HG03060 (cell line): Measurements from ENCODE around the gene CD160.
"Not testable (repeated sequence)": the region's sequence is repeated elsewhere in the genome, so short reads cannot be mapped to it uniquely, and the experiment has no call there.

Experiments
- ATAC-seq: cut with Tn5 transposase; IDR thresholded peaks from one replicate; pipeline ENCODE4 v1.9.1; 2021; ENCODE audit warnings: low read depth, moderate number of reproducible peaks; ENCODE audit not compliant: unreplicated experiment

Gene CD160

GRCh38 chr1:145708063-145708462 lies 11.2 kb upstream of the CD160 start:
- ATAC-seq = no peak

- ATAC-seq = no peak
These were observed 8.8 kb upstream of the CD160 start for GRCh38 chr1:145710291-145711027.

GRCh38 chr1:145711213-145711651 lies 8.1 kb upstream of the CD160 start:
- ATAC-seq = no peak

- ATAC-seq = no peak
These were observed 4.7 kb upstream of the CD160 start for GRCh38 chr1:145714524-145715111.

GRCh38 chr1:145716641-145717345 lies 2.5 kb upstream of the CD160 start:
- ATAC-seq = no peak

GRCh38 chr1:145717833-145718232 lies 1.5 kb upstream of the CD160 start:
- ATAC-seq = no peak

- ATAC-seq = not testable (repeated sequence)
These were observed 834 bp upstream of the CD160 start for GRCh38 chr1:145718465-145718864.

- ATAC-seq = no peak
These were observed 1.2 kb downstream of the CD160 start for GRCh38 chr1:145720556-145720877.

- ATAC-seq = no peak
These were observed 1.8 kb downstream of the CD160 start for GRCh38 chr1:145720878-145721671.

- ATAC-seq = not testable (repeated sequence)
These were observed 6.9 kb downstream of the CD160 start for GRCh38 chr1:145726193-145726592.

GRCh38 chr1:145729196-145729595 lies 9.9 kb downstream of the CD160 start:
- ATAC-seq = no peak

- ATAC-seq = no peak
These were observed 10.6 kb downstream of the CD160 start for GRCh38 chr1:145729666-145730436.

- ATAC-seq = no peak
These were observed 11.2 kb downstream of the CD160 start for GRCh38 chr1:145730467-145730866.

GRCh38 chr1:145730900-145731299 lies 11.6 kb downstream of the CD160 start:
- no peak for ATAC-seq

- no peak for ATAC-seq
These were observed 16.9 kb downstream of the CD160 start for GRCh38 chr1:145736191-145736590.

GRCh38 chr1:145740269-145740668 lies 21.0 kb downstream of the CD160 start:
- ATAC-seq = no peak

- ATAC-seq = no peak
These were observed 28.3 kb downstream of the CD160 start for GRCh38 chr1:145747398-145748247.

GRCh38 chr1:145750426-145750825 lies 31.1 kb downstream of the CD160 start:
- no peak for ATAC-seq

- no peak for ATAC-seq
These were observed 32.3 kb downstream of the CD160 start for GRCh38 chr1:145751491-145752037.
